GM18858 (cell line): ENCODE measurements around the gene STAB1.

Experiments used
- ATAC-seq: cut with Tn5 transposase; IDR thresholded peaks from one replicate; pipeline ENCODE4 v1.9.1; 2021; ENCODE audit not compliant: unreplicated experiment

Gene STAB1

DNA sequence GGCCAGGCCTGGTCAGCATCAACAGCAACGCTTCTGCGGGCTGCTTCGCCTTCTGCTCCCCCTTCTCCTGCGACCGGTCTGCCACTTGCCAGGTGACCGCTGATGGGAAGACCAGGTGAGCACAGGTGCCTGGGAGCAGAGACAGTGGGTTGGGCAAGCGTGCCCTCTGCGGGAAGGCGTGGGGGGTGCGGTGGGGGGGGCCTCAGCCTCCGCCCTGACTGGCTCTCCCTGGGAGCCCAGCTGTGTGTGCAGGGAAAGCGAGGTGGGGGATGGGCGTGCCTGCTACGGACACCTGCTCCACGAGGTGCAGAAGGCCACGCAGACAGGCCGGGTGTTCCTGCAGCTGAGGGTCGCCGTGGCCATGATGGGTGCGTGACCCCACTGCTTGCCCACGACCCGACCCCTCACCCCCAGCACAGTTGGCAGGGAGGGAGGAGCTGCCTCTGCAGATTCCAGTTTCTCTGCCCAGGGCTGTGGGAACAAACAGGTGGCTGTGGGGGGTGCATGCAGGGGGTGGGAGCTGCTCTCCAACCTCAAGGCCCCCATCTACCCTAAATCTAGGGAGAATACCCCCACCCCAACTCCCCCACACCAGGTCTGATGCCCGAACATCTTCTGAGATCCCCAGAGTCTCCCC is 8.8 kb downstream of the STAB1 start:
- no peak for ATAC-seq

GRCh38 chr3:52504977-52505376 is 9.8 kb downstream of the STAB1 start:
- ATAC-seq: no peak

GRCh38 chr3:52506266-52506966 is 11.3 kb downstream of the STAB1 start:
- ATAC-seq: no peak

- no peak for ATAC-seq
Observed at GRCh38 chr3:52507359-52507758, 12.2 kb downstream of the STAB1 start.

GRCh38 chr3:52509753-52510328 is 14.7 kb downstream of the STAB1 start:
- ATAC-seq: no peak

- no peak for ATAC-seq
Observed at GRCh38 chr3:52511509-52511908, 16.4 kb downstream of the STAB1 start.

DNA sequence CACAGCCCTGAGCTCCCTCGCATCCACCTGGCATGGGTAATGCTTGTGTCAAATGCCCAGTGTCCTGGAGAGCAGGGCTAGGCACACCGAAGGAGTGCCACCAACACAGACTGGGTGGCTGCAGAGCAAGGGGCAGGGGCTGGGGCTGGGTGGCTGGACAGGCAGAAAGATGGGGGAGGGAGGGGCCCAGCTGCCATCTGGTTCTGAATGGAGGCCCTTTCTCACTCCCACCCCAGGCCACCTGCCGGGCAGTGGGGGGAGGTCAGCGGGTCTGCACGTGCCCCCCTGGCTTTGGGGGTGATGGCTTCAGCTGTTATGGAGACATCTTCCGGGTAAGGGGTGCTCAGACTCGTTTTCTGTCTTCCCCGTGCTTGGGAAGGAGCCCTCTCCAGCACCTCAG is 17.0 kb downstream of the STAB1 start:
- ATAC-seq: no peak

DNA sequence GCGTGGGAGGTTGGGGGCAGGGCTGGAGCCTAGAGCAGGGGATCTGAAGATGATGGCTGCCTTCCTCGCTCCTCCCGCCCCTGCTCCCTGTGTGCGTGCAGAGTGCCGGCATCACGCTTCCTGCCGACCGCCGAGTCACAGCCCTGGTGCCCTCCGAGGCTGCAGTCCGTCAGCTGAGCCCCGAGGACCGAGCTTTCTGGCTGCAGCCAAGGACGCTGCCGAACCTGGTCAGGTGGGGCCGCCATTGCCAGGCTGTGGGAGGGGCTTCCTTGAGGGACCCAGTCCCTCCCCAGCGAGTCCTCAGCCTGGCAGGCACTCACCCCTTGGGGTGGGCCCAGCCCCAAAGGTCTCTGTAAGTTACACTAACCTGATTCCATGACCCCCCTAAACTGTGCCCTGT is 17.6 kb downstream of the STAB1 start:
- no peak for ATAC-seq

GRCh38 chr3:52513281-52513680 is 18.1 kb downstream of the STAB1 start:
- ATAC-seq: no peak

DNA sequence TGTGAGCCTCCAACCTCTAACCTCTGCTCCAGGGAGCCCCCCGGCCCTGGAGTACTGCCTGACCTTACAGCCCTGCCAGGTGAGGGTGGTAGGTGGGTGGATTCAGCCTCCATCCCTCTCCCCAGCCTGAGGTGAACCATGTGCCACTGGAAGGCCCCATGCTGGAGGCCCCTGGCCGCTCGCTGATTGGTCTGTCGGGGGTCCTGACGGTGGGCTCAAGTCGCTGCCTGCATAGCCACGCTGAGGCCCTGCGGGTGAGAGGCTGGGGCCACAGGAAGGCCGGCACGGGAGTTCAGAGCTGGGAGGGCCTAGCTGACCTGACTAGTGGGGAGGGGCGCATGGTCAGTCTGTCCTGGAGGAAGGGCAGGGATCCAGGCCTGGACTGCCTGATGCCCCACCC is 19.4 kb downstream of the STAB1 start:
- no peak for ATAC-seq

DNA sequence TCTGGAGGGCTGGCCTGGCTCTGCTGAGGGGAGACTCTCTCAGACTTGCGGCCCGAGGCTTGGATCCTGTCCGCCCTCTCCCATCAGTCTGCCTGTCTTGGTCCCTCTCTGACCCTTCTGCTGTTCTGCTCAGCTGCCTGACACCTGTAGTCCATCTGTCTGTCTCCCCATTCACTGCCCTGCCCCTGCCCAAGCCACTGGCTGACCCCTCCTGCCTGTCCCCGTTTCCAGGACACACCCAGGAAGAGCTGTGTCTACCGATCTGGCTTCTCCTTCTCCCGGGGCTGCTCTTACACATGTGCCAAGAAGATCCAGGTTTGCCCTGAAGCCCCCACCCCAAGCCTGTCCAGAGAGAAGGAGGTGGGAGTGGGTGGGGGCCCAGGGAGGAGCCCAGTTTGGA is 20.1 kb downstream of the STAB1 start:
- no peak for ATAC-seq

- ATAC-seq: no peak
Observed at GRCh38 chr3:52516509-52517195, 21.5 kb downstream of the STAB1 start.

- ATAC-seq: no peak
Observed at GRCh38 chr3:52517796-52518722, 22.9 kb downstream of the STAB1 start.

DNA sequence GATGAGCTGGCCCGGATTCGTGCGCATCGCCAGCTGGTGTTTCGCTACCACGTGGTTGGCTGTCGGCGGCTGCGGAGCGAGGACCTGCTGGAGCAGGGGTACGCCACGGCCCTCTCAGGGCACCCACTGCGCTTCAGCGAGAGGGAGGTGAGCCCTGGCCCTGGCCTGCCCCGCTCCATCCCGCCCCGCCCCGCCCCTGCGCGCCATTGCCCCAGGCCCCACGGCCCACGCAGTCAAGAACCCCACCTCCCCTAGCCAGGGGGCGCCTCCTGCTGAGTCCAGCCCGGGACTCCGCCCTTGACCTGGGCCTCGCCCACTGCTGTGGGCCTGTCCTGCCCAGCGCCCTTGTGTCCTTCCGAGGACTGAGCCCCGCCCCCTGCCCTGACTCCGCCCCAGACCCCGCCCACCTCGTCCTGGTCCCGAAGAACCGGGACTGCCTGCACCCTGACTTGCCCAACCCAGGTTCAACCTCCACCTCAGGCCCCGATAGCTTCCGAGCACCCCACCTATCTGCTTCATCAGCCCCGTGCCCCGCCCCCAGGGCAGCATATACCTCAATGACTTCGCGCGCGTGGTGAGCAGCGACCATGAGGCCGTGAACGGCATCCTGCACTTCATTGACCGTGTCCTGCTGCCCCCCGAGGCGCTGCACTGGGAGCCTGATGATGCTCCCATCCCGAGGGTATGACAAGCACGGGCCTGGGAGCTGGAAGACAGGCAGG is 23.7 kb downstream of the STAB1 start:
- no peak for ATAC-seq

DNA sequence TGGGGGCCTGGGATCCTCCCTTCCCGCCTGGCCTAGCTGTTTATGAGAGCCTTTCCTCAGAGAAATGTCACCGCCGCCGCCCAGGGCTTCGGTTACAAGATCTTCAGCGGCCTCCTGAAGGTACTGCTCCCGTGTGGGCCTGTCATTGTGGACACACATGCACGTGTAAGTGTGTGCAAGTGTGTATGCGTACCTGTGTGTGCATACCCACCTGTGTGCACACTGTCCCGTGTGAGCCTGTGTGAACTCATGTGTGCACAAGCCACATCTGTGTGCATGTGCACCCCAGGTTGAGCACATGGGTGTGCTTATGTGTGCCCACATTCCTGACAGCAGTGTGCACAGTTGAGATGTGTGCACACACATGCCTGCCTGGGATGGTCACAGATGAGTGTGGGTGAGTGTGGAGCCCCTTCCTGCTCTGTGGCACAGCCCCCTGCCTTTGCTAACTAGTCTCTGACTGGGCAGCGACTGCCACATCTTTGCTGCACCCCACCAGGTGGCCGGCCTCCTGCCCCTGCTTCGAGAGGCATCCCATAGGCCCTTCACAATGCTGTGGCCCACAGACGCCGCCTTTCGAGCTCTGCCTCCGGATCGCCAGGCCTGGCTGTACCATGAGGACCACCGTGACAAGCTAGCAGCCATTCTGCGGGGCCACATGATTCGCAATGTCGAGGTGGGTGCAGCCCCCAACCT is 24.5 kb downstream of the STAB1 start:
- no peak for ATAC-seq

GRCh38 chr3:52520141-52520667 is 25.1 kb downstream of the STAB1 start:
- ATAC-seq: no peak

DNA sequence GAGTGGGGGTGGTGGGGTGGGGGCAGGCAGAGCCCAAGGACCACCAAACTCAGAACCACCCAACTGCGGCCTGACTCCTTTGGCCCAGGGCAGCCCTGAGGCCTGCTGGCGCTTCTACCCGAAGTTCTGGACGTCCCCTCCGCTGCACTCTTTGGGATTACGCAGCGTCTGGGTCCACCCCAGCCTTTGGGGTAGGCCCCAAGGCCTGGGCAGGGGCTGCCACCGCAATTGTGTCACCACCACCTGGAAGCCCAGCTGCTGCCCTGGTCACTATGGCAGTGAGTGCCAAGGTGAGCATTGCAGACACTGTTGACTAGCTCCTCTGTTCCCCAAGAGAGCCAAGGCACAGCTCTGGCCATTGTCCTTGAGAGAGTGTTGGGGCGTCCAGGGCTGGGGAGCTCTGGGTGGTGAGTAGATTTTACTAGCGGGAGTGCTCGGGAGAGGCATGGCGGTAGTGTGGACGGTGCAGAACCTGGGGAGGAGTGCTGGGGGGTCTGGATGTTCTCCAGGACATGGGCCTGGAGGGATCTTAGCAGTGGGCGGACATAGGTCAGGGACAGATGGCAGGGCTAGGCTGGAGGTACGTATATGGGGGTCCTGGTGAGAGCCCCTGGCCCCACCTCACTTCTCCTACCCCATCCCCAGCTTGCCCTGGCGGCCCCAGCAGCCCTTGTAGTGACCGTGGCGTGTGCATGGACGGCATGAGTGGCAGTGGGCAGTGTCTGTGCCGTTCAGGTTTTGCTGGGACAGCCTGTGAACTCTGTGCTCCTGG is 25.8 kb downstream of the STAB1 start:
- ATAC-seq: no peak

- ATAC-seq: no peak
Observed at GRCh38 chr3:52521488-52521824, 26.3 kb downstream of the STAB1 start.
